Astrocyte (in vitro differentiated cells and primary cell): ENCODE results near the gene PLPPR2. TPM values are rescaled to one million over a fixed set of nuclear protein-coding genes. Genes with fewer than 3 reads are reported as not detected.

Source experiments
- DNase-seq: peaks from one replicate; pipeline ENCODE4 v3.0.0-alpha.2; 2010; ENCODE audit warnings: low read depth
- FAIRE-seq: peaks from 2 replicates; lab custom pipeline; 2011; peaks lifted over from hg19 to GRCh38; lab: Jason Lieb, UNC
- H2AFZ ChIP-seq: 2 replicates; pipeline ENCODE4 v1.6.0; 2012; ENCODE audit warnings: low read depth, low read length, inconsistent platforms
- H3K27ac ChIP-seq: 2 replicates; pipeline ENCODE4 v1.5.1; 2011; ENCODE audit warnings: low read depth, low read length, inconsistent platforms
- H3K27me3 ChIP-seq: 2 replicates; pipeline ENCODE4 v1.6.0; 2011; ENCODE audit warnings: low read length, inconsistent platforms; ENCODE audit not compliant: insufficient read depth
- H3K36me3 ChIP-seq: 2 replicates; pipeline ENCODE4 v1.5.1; 2011; ENCODE audit warnings: low read length, inconsistent platforms; ENCODE audit not compliant: insufficient read depth
- H3K4me1 ChIP-seq: 2 replicates; pipeline ENCODE4 v1.5.1; 2011; ENCODE audit warnings: low read length, inconsistent platforms; ENCODE audit not compliant: insufficient read depth
- H3K4me2 ChIP-seq: 2 replicates; pipeline ENCODE4 v1.6.0; 2012; ENCODE audit warnings: low read length, inconsistent platforms
- H3K4me3 ChIP-seq: 2 replicates; pipeline ENCODE4 v1.5.1; 2011; ENCODE audit warnings: low read depth, mild to moderate bottlenecking, low read length, inconsistent platforms; ENCODE audit not compliant: insufficient read depth
- H3K79me2 ChIP-seq: 2 replicates; pipeline ENCODE4 v1.6.0; 2012; ENCODE audit warnings: mild to moderate bottlenecking, low read length, inconsistent platforms; ENCODE audit not compliant: insufficient read depth
- H3K9ac ChIP-seq: 2 replicates; pipeline ENCODE4 v1.6.0; 2012; ENCODE audit warnings: mild to moderate bottlenecking, low read length, inconsistent platforms
- H3K9me3 ChIP-seq: 2 replicates; pipeline ENCODE4 v1.5.1; 2012; ENCODE audit warnings: low read depth, mild to moderate bottlenecking, low read length, inconsistent platforms; ENCODE audit not compliant: insufficient read depth
- H4K20me1 ChIP-seq: 2 replicates; pipeline ENCODE4 v1.6.0; 2012; ENCODE audit warnings: low read length, inconsistent platforms; ENCODE audit not compliant: insufficient read depth
- H3K27ac Mint-ChIP-seq: one replicate; pipeline ENCODE4 v1.8.0; 2021; ENCODE audit warnings: mild to moderate bottlenecking, mixed read lengths; ENCODE audit not compliant: unreplicated experiment
- H3K27me3 Mint-ChIP-seq: one replicate; pipeline ENCODE4 v1.8.0; 2021; ENCODE audit warnings: low read depth, mixed read lengths; ENCODE audit not compliant: unreplicated experiment
- H3K36me3 Mint-ChIP-seq: one replicate; pipeline ENCODE4 v1.8.0; 2021; ENCODE audit warnings: low read depth, mixed read lengths; ENCODE audit not compliant: unreplicated experiment
- H3K4me1 Mint-ChIP-seq: one replicate; pipeline ENCODE4 v1.8.0; 2021; ENCODE audit warnings: low read depth, mixed read lengths; ENCODE audit not compliant: unreplicated experiment
- H3K4me3 Mint-ChIP-seq: one replicate; pipeline ENCODE4 v1.8.0; 2021; ENCODE audit warnings: mild to moderate bottlenecking, moderate library complexity, mixed read lengths; ENCODE audit not compliant: unreplicated experiment
- H3K9me3 Mint-ChIP-seq: one replicate; pipeline ENCODE4 v1.8.0; 2021; ENCODE audit warnings: mild to moderate bottlenecking, mixed read lengths; ENCODE audit not compliant: unreplicated experiment
- CTCF ChIP-seq: IDR thresholded peaks from 2 replicates; pipeline ENCODE4 v1.5.1; 2011; ENCODE audit warnings: low read depth, mild to moderate bottlenecking, inconsistent platforms, low read length, moderate library complexity; ENCODE audit not compliant: insufficient read depth
- EZH2 ChIP-seq: IDR thresholded peaks from 2 replicates; pipeline ENCODE4 v1.6.1; 2012; ENCODE audit warnings: mild to moderate bottlenecking, low read length, inconsistent platforms; ENCODE audit not compliant: insufficient read depth
- total RNA-seq: library from RNA; stranded (reverse); gene quantifications from 2 replicates; pipeline ENCODE4 v1.2.1, GENCODE V29; 2021

The PLPPR2 gene
- total RNA-seq, 1 donor from 2014 or later: 37.8 TPM

DNA sequence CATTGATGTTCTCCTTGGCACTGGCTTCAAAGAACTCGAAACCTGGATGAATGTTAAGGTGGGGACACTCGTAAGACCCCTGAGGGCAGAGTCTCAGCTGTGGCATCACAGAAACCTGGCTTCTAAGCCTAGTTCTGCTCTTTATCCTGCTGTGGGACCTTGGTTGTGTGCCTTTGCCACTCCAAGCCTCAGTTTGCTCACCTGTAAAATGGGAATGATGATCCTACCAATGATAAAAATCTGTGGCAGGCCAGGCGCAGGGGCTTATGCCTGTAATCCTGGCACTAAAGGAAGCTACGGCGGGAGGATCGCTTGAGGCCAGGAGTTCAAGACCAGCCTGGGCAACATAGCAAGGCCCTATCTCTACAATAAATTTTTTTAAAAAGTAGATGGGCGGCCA lies 29.7 kb upstream of the PLPPR2 start:
- peaks cover 2% of the 10 kb centered on the region for H3K4me1 Mint-ChIP-seq
- H3K27ac Mint-ChIP-seq: no peak overlapping the region
- Histone ChIP-seq H3K4me2 (no peak overlapping the region), H3K9ac (no peak overlapping the region), H3K27me3 (no peaks in the 10 kb centered on the region), H3K79me2 (no peaks in the 10 kb centered on the region), H4K20me1 (no peaks in the 10 kb centered on the region), H3K4me1 (peaks cover 11% of the 10 kb centered on the region), H3K27ac (no peak overlapping the region), H3K36me3 (no peaks in the 10 kb centered on the region), H3K4me3 (no peak overlapping the region), H2AFZ (no peak overlapping the region), H3K9me3 (no peaks in the 10 kb centered on the region)
- DNase-seq: no peak
- TF ChIP-seq CTCF (no peak), EZH2 (no peak)
- no peak for FAIRE-seq
- no peak overlapping the region for H3K4me3 Mint-ChIP-seq
- no peaks in the 10 kb centered on the region for H3K36me3 Mint-ChIP-seq
- no peaks in the 10 kb centered on the region for H3K9me3 Mint-ChIP-seq
- peaks cover 1% of the 10 kb centered on the region for H3K27me3 Mint-ChIP-seq

GRCh38 chr19:11330127-11330526 lies 25.1 kb upstream of the PLPPR2 start:
- H3K27me3 ChIP-seq: no peaks in the 10 kb centered on the region
- no peak overlapping the region for H3K4me3 ChIP-seq
- H3K9me3 ChIP-seq: no peaks in the 10 kb centered on the region
- H3K27ac ChIP-seq: no peak overlapping the region
- Mint-ChIP-seq H3K9me3 (no peaks in the 10 kb centered on the region), H3K27ac (no peak overlapping the region), H3K27me3 (no peaks in the 10 kb centered on the region), H3K4me3 (no peak overlapping the region), H3K4me1 (no peaks in the 10 kb centered on the region), H3K36me3 (peaks cover 7% of the 10 kb centered on the region)
- no peaks in the 10 kb centered on the region for H3K79me2 ChIP-seq
- DNase-seq (no peak), FAIRE-seq (no peak)
- no peak overlapping the region for H3K9ac ChIP-seq
- H2AFZ ChIP-seq: no peak overlapping the region
- TF ChIP-seq CTCF: no peak
- TF ChIP-seq EZH2: no peak
- H3K4me1 ChIP-seq: no peaks in the 10 kb centered on the region
- H3K4me2 ChIP-seq: no peak overlapping the region
- no peaks in the 10 kb centered on the region for H4K20me1 ChIP-seq
- H3K36me3 ChIP-seq: no peaks in the 10 kb centered on the region

DNA sequence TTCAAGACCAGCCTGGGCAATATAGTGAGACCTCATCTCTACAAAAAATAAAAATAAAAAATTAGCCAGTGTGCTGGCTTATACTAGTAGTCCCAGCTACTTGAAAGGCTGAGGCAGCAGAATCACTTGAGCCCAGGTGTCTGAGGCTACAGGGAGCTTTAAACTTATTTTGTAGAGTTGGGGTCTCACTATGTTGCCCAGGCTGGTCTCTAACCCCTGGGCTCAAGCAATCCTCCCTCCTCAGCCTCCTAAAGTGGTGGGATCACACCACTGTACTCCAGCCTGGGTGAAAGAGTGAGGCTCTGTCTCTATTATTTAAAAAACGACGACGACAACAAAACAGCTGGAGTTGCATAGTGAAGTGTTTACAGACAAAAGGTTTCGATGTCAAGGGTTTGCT lies 23.7 kb upstream of the PLPPR2 start:
- no peaks in the 10 kb centered on the region for H3K27me3 ChIP-seq
- DNase-seq (no peak), FAIRE-seq (no peak)
- Mint-ChIP-seq H3K36me3 (peaks cover 16% of the 10 kb centered on the region), H3K4me3 (no peak overlapping the region), H3K27ac (no peak overlapping the region), H3K9me3 (peaks cover 4% of the 10 kb centered on the region), H3K4me1 (no peaks in the 10 kb centered on the region), H3K27me3 (no peaks in the 10 kb centered on the region)
- no peak overlapping the region for H3K4me3 ChIP-seq
- TF ChIP-seq CTCF: no peak
- no peaks in the 10 kb centered on the region for H3K9me3 ChIP-seq
- H3K79me2 ChIP-seq: no peaks in the 10 kb centered on the region
- no peaks in the 10 kb centered on the region for H3K36me3 ChIP-seq
- H2AFZ ChIP-seq: no peak overlapping the region
- H3K4me1 ChIP-seq: no peaks in the 10 kb centered on the region
- no peaks in the 10 kb centered on the region for H4K20me1 ChIP-seq
- no peak overlapping the region for H3K4me2 ChIP-seq
- no peak overlapping the region for H3K9ac ChIP-seq
- no peak overlapping the region for H3K27ac ChIP-seq
